Breast epithelium (tissue), 3 donors: ENCODE measurements around the gene SYK.

Experiments used
- CTCF ChIP-seq, 3 donors: fragments of 450-650 bp; IDR thresholded peaks; one replicate each; pipeline ENCODE4 v1.5.1; 2016 to 2017; ENCODE audit warnings: antibody characterized with exemption in 3 of 3, mild to moderate bottlenecking in 3 of 3, moderate library complexity in 3 of 3
- POLR2A ChIP-seq: fragments of 450-650 bp; IDR thresholded peaks from one replicate; pipeline ENCODE4 v1.6.1; 2016; ENCODE audit warnings: antibody characterized with exemption, mild to moderate bottlenecking, moderate library complexity
- POLR2AphosphoS5 ChIP-seq, 3 donors: sonication (generic); formaldehyde crosslinking; IDR thresholded peaks; one replicate each; pipeline ENCODE4 v1.6.1; 2017; ENCODE audit warnings: antibody characterized with exemption in 3 of 3

- TF ChIP-seq CTCF (IDR thresholded peaks at IDR 0.05) (no peak), POLR2A (no peak), POLR2AphosphoS5 (IDR thresholded peaks at IDR 0.05) (no peak)
Observed at GRCh38 chr9:90783964-90784363, 17.7 kb upstream of the SYK start.
